HCT116 (cell line): ENCODE results near the gene ITPRIPL1. TPM values are rescaled to one million over a fixed set of nuclear protein-coding genes. Genes with fewer than 3 reads are reported as not detected.

Experiments
- ATAC-seq: fragments of 200-7000 bp; cut with Tn5 transposase; 2 replicates; pipeline ENCODE4 v1.9.1; 2020; ENCODE audit warnings: mild to moderate bottlenecking, moderate library complexity
- BruUV-seq: library from RNA; stranded (reverse); fragments of 400-500 nt; replicated peaks from 2 replicates; lab custom pipeline; 2021; lab: Mats Ljungman, UMichigan
- CTCF ChIA-PET: fragments of 300-600 bp; sonication (Branson Sonifier 250); formaldehyde crosslinking; loops from one replicate; lab custom pipeline; 2021; ENCODE audit warnings: antibody characterized with exemption; lab: Charles Lee
- POLR2A ChIA-PET: fragments of 300-600, 350-600 bp; sonication (Branson Sonifier 250); formaldehyde crosslinking; loops from one replicate; lab custom pipeline; 2021; ENCODE audit warnings: antibody characterized with exemption; lab: Charles Lee
- RAD21 ChIA-PET, 2 experiments: fragments of 300-600 bp; sonication (Branson Sonifier 250); formaldehyde crosslinking; loops; one replicate each; lab custom pipeline; 2023; ENCODE audit warnings: low total read pairs in 2 of 2; ENCODE audit not compliant: uncharacterized antibody in 2 of 2, unreplicated experiment in 2 of 2, low non-redundant PET in 1 of 2; lab: Charles Lee
- DNase-seq: peaks from one replicate; pipeline ENCODE4 v3.0.0-alpha.2; 2010; ENCODE audit warnings: low read depth, low spot score
- H2AFZ ChIP-seq: fragments of 200-600 bp; shearing (Covaris generic), sonication (generic); 2 replicates; pipeline ENCODE4 v1.6.1; 2017; ENCODE audit warnings: low read depth, mixed run types, mixed read lengths, antibody characterized with exemption, low read length; ENCODE audit not compliant: poor library complexity, severe bottlenecking
- H3K27ac ChIP-seq: 2 replicates; pipeline ENCODE4 v1.5.1; 2012; ENCODE audit warnings: low read depth, low read length
- H3K27me3 ChIP-seq: fragments of 200-600 bp; sonication (generic); 2 replicates; pipeline ENCODE4 v1.6.1; 2016; ENCODE audit warnings: mixed run types, low read length, mixed read lengths; ENCODE audit not compliant: insufficient read depth
- H3K36me3 ChIP-seq, 2 experiments: fragments of 200-500 bp in 1 of 2; fragments of 200-600 bp in 1 of 2; sonication (Bioruptor generic) in 1 of 2; sonication (generic) in 1 of 2; 2 replicates each; pipeline versions ENCODE4 v1.5.1 to v1.6.1; 2014 to 2016; ENCODE audit warnings: low read length in 2 of 2, inconsistent platforms in 1 of 2, mixed read lengths in 1 of 2, mixed run types in 1 of 2; ENCODE audit not compliant: insufficient read depth in 2 of 2, control insufficient read depth in 1 of 2
- H3K4me1 ChIP-seq, 2 experiments: fragments of 200-600 bp in 1 of 2; sonication (generic) in 1 of 2; 2 replicates each; pipeline versions ENCODE4 v1.5.1 to v1.6.1; 2012 to 2017; ENCODE audit warnings: low read length in 2 of 2, inconsistent platforms in 1 of 2, mild to moderate bottlenecking in 1 of 2, mixed read lengths in 1 of 2, mixed run types in 1 of 2, moderate library complexity in 1 of 2; ENCODE audit not compliant: insufficient read depth in 2 of 2, control insufficient read depth in 1 of 2
- H3K4me2 ChIP-seq: fragments of 200-600 bp; sonication (generic); 2 replicates; pipeline ENCODE4 v1.6.1; 2017; ENCODE audit warnings: mixed run types, low read length, mixed read lengths
- H3K4me3 ChIP-seq, 2 experiments: fragments of 200-600 bp in 1 of 2; sonication (generic) in 1 of 2; replicated peaks in 1 of 2; 2 replicates each; pipeline ENCODE4 v1.5.1; 2011 to 2016; ENCODE audit warnings: low read length in 2 of 2, control low read depth in 1 of 2, low read depth in 1 of 2, mild to moderate bottlenecking in 1 of 2, mixed read lengths in 1 of 2, mixed run types in 1 of 2
- H3K79me2 ChIP-seq: fragments of 200-600 bp; sonication (generic); 2 replicates; pipeline ENCODE4 v1.6.1; 2017; ENCODE audit warnings: mild to moderate bottlenecking, mixed run types, low read length, moderate library complexity, mixed read lengths; ENCODE audit not compliant: insufficient read depth
- H3K9ac ChIP-seq: fragments of 200-600 bp; sonication (generic); 2 replicates; pipeline ENCODE4 v1.6.1; 2016; ENCODE audit warnings: low read length, mixed read lengths
- H3K9me2 ChIP-seq: fragments of 200-600 bp; sonication (generic), shearing (Covaris generic); 2 replicates; pipeline ENCODE4 v1.6.1; 2017; ENCODE audit warnings: mixed run types, mild to moderate bottlenecking, moderate library complexity; ENCODE audit not compliant: insufficient read depth
- H3K9me3 ChIP-seq, 2 experiments: fragments of 200-500 bp in 1 of 2; fragments of 200-600 bp in 1 of 2; sonication (Bioruptor generic) in 1 of 2; sonication (generic) in 1 of 2; 2 replicates each; pipeline ENCODE4 v1.6.1; 2014 to 2017; ENCODE audit warnings: low read length in 2 of 2, mixed read lengths in 2 of 2, inconsistent platforms in 1 of 2, low read depth in 1 of 2, mild to moderate bottlenecking in 1 of 2, mixed run types in 1 of 2, moderate library complexity in 1 of 2; ENCODE audit not compliant: control insufficient read depth in 1 of 2, insufficient read depth in 1 of 2
- H4K20me1 ChIP-seq: fragments of 200-600 bp; sonication (generic), shearing (Covaris generic); 2 replicates; pipeline ENCODE4 v1.6.1; 2017; ENCODE audit warnings: mixed run types, mild to moderate bottlenecking, moderate library complexity; ENCODE audit not compliant: insufficient read depth
- ATF3 ChIP-seq: IDR thresholded peaks from 2 replicates; pipeline ENCODE4 v1.6.1; 2012
- CEBPB ChIP-seq: IDR thresholded peaks from 2 replicates; pipeline ENCODE4 v1.6.1; 2012; ENCODE audit warnings: low read depth
- ELF1 ChIP-seq: IDR thresholded peaks from 2 replicates; pipeline ENCODE4 v1.6.1; 2012; ENCODE audit warnings: low read depth, borderline replicate concordance
- EZH2 ChIP-seq: fragments of 200-600 bp; sonication (generic); IDR thresholded peaks from 2 replicates; pipeline ENCODE4 v1.6.1; 2017; ENCODE audit warnings: antibody characterized with exemption, mixed run types
- EZH2phosphoT487 ChIP-seq: fragments of 200-600 bp; IDR thresholded peaks from 2 replicates; pipeline ENCODE4 v1.6.1; 2018; ENCODE audit warnings: antibody characterized with exemption, borderline replicate concordance
- FOSL1 ChIP-seq: IDR thresholded peaks from 2 replicates; pipeline ENCODE4 v1.6.1; 2012; ENCODE audit warnings: low read depth
- MAX ChIP-seq: IDR thresholded peaks from 2 replicates; pipeline ENCODE4 v1.6.1; 2012
- POLR2A ChIP-seq: IDR thresholded peaks from 2 replicates; pipeline ENCODE4 v1.7.0; 2011; ENCODE audit warnings: borderline replicate concordance; ENCODE audit not compliant: insufficient read depth, insufficient read length; ENCODE audit errors: extremely low read depth
- POLR2AphosphoS5 ChIP-seq: IDR thresholded peaks from 2 replicates; pipeline ENCODE4 v1.6.1; 2011; ENCODE audit warnings: mild to moderate bottlenecking, low read depth, low read length, moderate library complexity
- RAD21 ChIP-seq: IDR thresholded peaks from 2 replicates; pipeline ENCODE4 v1.6.1; 2012; ENCODE audit warnings: low read depth, mild to moderate bottlenecking
- REST ChIP-seq: IDR thresholded peaks from 2 replicates; pipeline ENCODE4 v1.6.1; 2012; ENCODE audit warnings: low read depth
- SIN3A ChIP-seq: IDR thresholded peaks from 2 replicates; pipeline ENCODE4 v1.6.1; 2012; ENCODE audit warnings: low read depth
- SP1 ChIP-seq: IDR thresholded peaks from 2 replicates; pipeline ENCODE4 v1.6.1; 2012; ENCODE audit warnings: low read depth
- SRF ChIP-seq: IDR thresholded peaks from 2 replicates; pipeline ENCODE4 v1.6.1; 2012; ENCODE audit warnings: low read depth
- ZBTB33 ChIP-seq: IDR thresholded peaks from 2 replicates; pipeline ENCODE4 v1.6.1; 2011; ENCODE audit warnings: mild to moderate bottlenecking, low read length, moderate library complexity; ENCODE audit not compliant: insufficient replicate concordance; ENCODE audit errors: extremely low read depth
- ZNF274 ChIP-seq: fragments of 200-500 bp; sonication (Bioruptor generic); IDR thresholded peaks from 2 replicates; pipeline ENCODE4 v1.6.1; 2014; ENCODE audit warnings: mild to moderate bottlenecking, low read depth, low read length, inconsistent platforms
- intact Hi-C: fragments of 100-400 bp; cut with micrococcal nuclease; formaldehyde crosslinking; loops from 2 replicates; pipeline ENCODE4 v1.10.0; 2022
- total RNA-seq: library from RNA; stranded (reverse); gene quantifications from one replicate; pipeline ENCODE4 v1.2.1, GENCODE V29; 2021; ENCODE audit not compliant: unreplicated experiment

The ITPRIPL1 gene
- total RNA-seq, 1 experiment from 2014 or later, result 12.4 TPM

- TF ChIP-seq MAX (peak; percentile 90), ZBTB33 (no peak), SIN3A (peak; percentile 95), EZH2 (no peak), FOSL1 (no peak)
These were observed 19.8 kb upstream of the ITPRIPL1 start, which contains the start of gene SNRNP200 (continued) for GRCh38 chr2:96305091-96305978.

GRCh38 chr2:96305979-96306308, 19.2 kb upstream of the ITPRIPL1 start:
- Histone ChIP-seq H3K79me2 (peaks cover 49% of the 10 kb centered on the region), H3K4me2 (peak overlapping the region; percentile 93), H3K27ac (peak overlapping the region; percentile 75), H3K9ac (peak overlapping the region; percentile 83), H4K20me1 (no peaks in the 10 kb centered on the region), H3K4me3 (peak overlapping the region; percentile 77 to 97), H2AFZ (peak overlapping the region; percentile 40), H3K9me2 (no peaks in the 10 kb centered on the region), H3K4me1 (peaks cover 10 to 19% of the 10 kb centered on the region in 2 experiments), H3K36me3 (peaks cover 29 to 33% of the 10 kb centered on the region in 2 experiments), H3K9me3 (no peaks in the 10 kb centered on the region), H3K27me3 (no peaks in the 10 kb centered on the region)
- ChIA-PET POLR2A (interaction anchor here (1.0 kb wide), 1 partner anchor 8 kb away, joined by 3 read pairs; no protein-coding TSS in a partner anchor), CTCF (interaction anchor here (0.9 to 1.6 kb wide), 2 partner anchors 15 to 204 kb away, joined by 4 read pairs; no protein-coding TSS in a partner anchor), RAD21 (no interaction called here)
- TSS peak; percentile 92 for BruUV-seq
- intact Hi-C loops, result loop anchor here (1.0 to 2.0 kb wide), 3 partner anchors 29 to 203 kb away; partner anchors contain the start of genes CIAO1 and NCAPH
- ATAC-seq, result peak; percentile 3; the same call in 1 of the 2 replicates
- DNase-seq, result no peak
- TF ChIP-seq POLR2A (no peak), CEBPB (no peak), FOSL1 (no peak), SIN3A (no peak), EZH2phosphoT487 (no peak), SRF (no peak), POLR2AphosphoS5 (no peak), ELF1 (no peak), RAD21 (no peak), ATF3 (no peak), SP1 (no peak), ZNF274 (no peak), MAX (no peak), REST (no peak)
